ENCODE results near the gene SMCO2. TPM values are rescaled to one million over a fixed set of nuclear protein-coding genes. Genes with fewer than 3 reads are reported as not detected.

Gene SMCO2
- total RNA-seq, 2 experiments from 2014 or later, result not detected

GRCh38 chr12:27468241-27468640 lies 21.7 kb downstream of the SMCO2 start:
- Mint-ChIP-seq H3K27ac (no peak overlapping the region), H3K9me3 (peaks cover under 1% of the 10 kb centered on the region), H3K27me3 (peaks cover 5% of the 10 kb centered on the region), H3K4me3 (no peak overlapping the region), H3K4me1 (peaks cover 28% of the 10 kb centered on the region), H3K36me3 (no peaks in the 10 kb centered on the region)
- DNase-seq, result no peak

- Mint-ChIP-seq H3K9me3 (peaks cover 1% of the 10 kb centered on the region), H3K27ac (no peak overlapping the region), H3K4me1 (peaks cover 34% of the 10 kb centered on the region), H3K36me3 (no peaks in the 10 kb centered on the region), H3K4me3 (no peak overlapping the region), H3K27me3 (peaks cover under 1% of the 10 kb centered on the region)
- DNase-seq, result no peak
Observed at GRCh38 chr12:27469176-27469736, 22.7 kb downstream of the SMCO2 start.

- H3K4me1 Mint-ChIP-seq, result peaks cover 28% of the 10 kb centered on the region
- no peak for DNase-seq
- no peak overlapping the region for H3K4me3 Mint-ChIP-seq
- H3K36me3 Mint-ChIP-seq, result peaks cover 14% of the 10 kb centered on the region
- H3K27me3 Mint-ChIP-seq, result no peaks in the 10 kb centered on the region
- peak overlapping the region; percentile 49 for H3K27ac Mint-ChIP-seq
- peaks cover 19% of the 10 kb centered on the region for H3K9me3 Mint-ChIP-seq
Observed at GRCh38 chr12:27472604-27473003, 26.1 kb downstream of the SMCO2 start.

- H3K4me3 Mint-ChIP-seq, result no peak overlapping the region
- H3K27me3 Mint-ChIP-seq, result no peaks in the 10 kb centered on the region
- H3K36me3 Mint-ChIP-seq, result peaks cover 18% of the 10 kb centered on the region
- H3K4me1 Mint-ChIP-seq, result peaks cover 21% of the 10 kb centered on the region
- peaks cover 24% of the 10 kb centered on the region for H3K9me3 Mint-ChIP-seq
- H3K27ac Mint-ChIP-seq, result no peak overlapping the region
- DNase-seq, result no peak
Observed at GRCh38 chr12:27474344-27474743, 27.8 kb downstream of the SMCO2 start.

GRCh38 chr12:27477049-27477448 lies 30.5 kb downstream of the SMCO2 start:
- Mint-ChIP-seq H3K4me3 (no peak overlapping the region), H3K4me1 (peaks cover 19% of the 10 kb centered on the region), H3K27me3 (no peaks in the 10 kb centered on the region), H3K36me3 (peaks cover 18% of the 10 kb centered on the region), H3K27ac (no peak overlapping the region), H3K9me3 (peaks cover 24% of the 10 kb centered on the region)
- no peak for DNase-seq

- Mint-ChIP-seq H3K27me3 (no peaks in the 10 kb centered on the region), H3K4me1 (peaks cover 4% of the 10 kb centered on the region), H3K9me3 (peaks cover 23% of the 10 kb centered on the region), H3K4me3 (no peak overlapping the region), H3K27ac (no peak overlapping the region), H3K36me3 (peaks cover 18% of the 10 kb centered on the region)
- no peak for DNase-seq
Observed at GRCh38 chr12:27478949-27479348, 32.4 kb downstream of the SMCO2 start.

GRCh38 chr12:27480016-27480415 lies 33.5 kb downstream of the SMCO2 start:
- Mint-ChIP-seq H3K4me3 (no peak overlapping the region), H3K9me3 (peaks cover 23% of the 10 kb centered on the region), H3K4me1 (no peaks in the 10 kb centered on the region), H3K27me3 (no peaks in the 10 kb centered on the region), H3K27ac (no peak overlapping the region), H3K36me3 (peaks cover 18% of the 10 kb centered on the region)
- no peak for DNase-seq

- DNase-seq, result no peak
- Mint-ChIP-seq H3K27ac (no peak overlapping the region), H3K4me1 (no peaks in the 10 kb centered on the region), H3K36me3 (no peaks in the 10 kb centered on the region), H3K4me3 (no peak overlapping the region), H3K27me3 (no peaks in the 10 kb centered on the region), H3K9me3 (peaks cover 2% of the 10 kb centered on the region)
Observed at GRCh38 chr12:27486961-27487360, 40.4 kb downstream of the SMCO2 start.

GRCh38 chr12:27488479-27488878 lies 41.9 kb downstream of the SMCO2 start:
- peaks cover 2% of the 10 kb centered on the region for H3K9me3 Mint-ChIP-seq
- H3K4me1 Mint-ChIP-seq, result no peaks in the 10 kb centered on the region
- H3K27ac Mint-ChIP-seq, result no peak overlapping the region
- peaks cover 7% of the 10 kb centered on the region for H3K27me3 Mint-ChIP-seq
- no peak for DNase-seq
- no peaks in the 10 kb centered on the region for H3K36me3 Mint-ChIP-seq
- H3K4me3 Mint-ChIP-seq, result no peak overlapping the region

- H3K36me3 Mint-ChIP-seq, result no peaks in the 10 kb centered on the region
- H3K4me3 Mint-ChIP-seq, result no peak overlapping the region
- DNase-seq, result no peak
- no peak overlapping the region for H3K27ac Mint-ChIP-seq
- H3K4me1 Mint-ChIP-seq, result no peaks in the 10 kb centered on the region
- no peaks in the 10 kb centered on the region for H3K9me3 Mint-ChIP-seq
- H3K27me3 Mint-ChIP-seq, result peaks cover 10% of the 10 kb centered on the region
Observed at GRCh38 chr12:27491226-27491625, 44.7 kb downstream of the SMCO2 start.

- Mint-ChIP-seq H3K9me3 (no peaks in the 10 kb centered on the region), H3K27ac (no peak overlapping the region), H3K27me3 (peaks cover 18% of the 10 kb centered on the region), H3K4me1 (peaks cover 8% of the 10 kb centered on the region), H3K36me3 (no peaks in the 10 kb centered on the region), H3K4me3 (no peak overlapping the region)
- DNase-seq, result no peak
Observed at GRCh38 chr12:27493260-27493940, 46.9 kb downstream of the SMCO2 start.

- Mint-ChIP-seq H3K27ac (no peak overlapping the region), H3K36me3 (no peaks in the 10 kb centered on the region)
Observed at GRCh38 chr12:27497446-27497845, 50.9 kb downstream of the SMCO2 start.

GRCh38 chr12:27498149-27498548 lies 51.6 kb downstream of the SMCO2 start:
- Mint-ChIP-seq H3K9me3 (no peaks in the 10 kb centered on the region), H3K27ac (peak overlapping the region; percentile 45), H3K4me3 (no peak overlapping the region), H3K36me3 (no peaks in the 10 kb centered on the region), H3K27me3 (peaks cover 14% of the 10 kb centered on the region), H3K4me1 (peaks cover 19% of the 10 kb centered on the region)
- no peak for DNase-seq

More at GRCh38 chr12:27497446-27497845, 50.9 kb downstream of the SMCO2 start:
- no peak for DNase-seq
- Mint-ChIP-seq H3K27me3 (peaks cover 18% of the 10 kb centered on the region), H3K4me1 (peaks cover 18% of the 10 kb centered on the region), H3K4me3 (no peak overlapping the region), H3K9me3 (no peaks in the 10 kb centered on the region)

GRCh38 chr12:27498761-27499160 lies 52.2 kb downstream of the SMCO2 start:
- Mint-ChIP-seq H3K36me3 (no peaks in the 10 kb centered on the region), H3K27me3 (peaks cover 14% of the 10 kb centered on the region), H3K27ac (no peak overlapping the region), H3K9me3 (no peaks in the 10 kb centered on the region), H3K4me3 (no peak overlapping the region), H3K4me1 (peaks cover 19% of the 10 kb centered on the region)
- no peak for DNase-seq

GRCh38 chr12:27499377-27499776 lies 52.8 kb downstream of the SMCO2 start:
- no peaks in the 10 kb centered on the region for H3K9me3 Mint-ChIP-seq
- no peak for DNase-seq
- no peaks in the 10 kb centered on the region for H3K36me3 Mint-ChIP-seq
- H3K4me3 Mint-ChIP-seq, result no peak overlapping the region
- H3K4me1 Mint-ChIP-seq, result peaks cover 19% of the 10 kb centered on the region
- H3K27me3 Mint-ChIP-seq, result peaks cover 14% of the 10 kb centered on the region
- no peak overlapping the region for H3K27ac Mint-ChIP-seq

- Mint-ChIP-seq H3K9me3 (no peaks in the 10 kb centered on the region), H3K4me1 (peaks cover 19% of the 10 kb centered on the region), H3K27ac (no peak overlapping the region), H3K27me3 (peaks cover 12% of the 10 kb centered on the region), H3K36me3 (no peaks in the 10 kb centered on the region), H3K4me3 (no peak overlapping the region)
- no peak for DNase-seq
Observed at GRCh38 chr12:27500546-27500945, 54.0 kb downstream of the SMCO2 start.
